ENCODE measurements around the gene NDE1.
"Not testable (repeated sequence)": the region's sequence is repeated elsewhere in the genome, so short reads cannot be mapped to it uniquely, and the experiment has no call there.

Gene NDE1

GRCh38 chr16:15650698-15651171, 690 bp downstream of the NDE1 start:
- DNase-seq (ENCODE audit: low spot score): peak; percentile 52

- no peak for DNase-seq (ENCODE audit: low spot score)
Observed at GRCh38 chr16:15652293-15653001, 2.4 kb downstream of the NDE1 start.

GRCh38 chr16:15653227-15653626, 3.2 kb downstream of the NDE1 start:
- peak; percentile 52 for DNase-seq (ENCODE audit: low spot score)

- no peak for DNase-seq (ENCODE audit: low spot score)
Observed at GRCh38 chr16:15654591-15654990, 4.5 kb downstream of the NDE1 start.

- DNase-seq (ENCODE audit: low spot score): not testable (repeated sequence)
Observed at GRCh38 chr16:15655561-15655960, 5.5 kb downstream of the NDE1 start.

- DNase-seq (ENCODE audit: low spot score): no peak
Observed at GRCh38 chr16:15658149-15658548, 8.1 kb downstream of the NDE1 start.

GRCh38 chr16:15658556-15658955, 8.5 kb downstream of the NDE1 start:
- no peak for DNase-seq (ENCODE audit: low spot score)

GRCh38 chr16:15660203-15660601, 10.2 kb downstream of the NDE1 start:
- DNase-seq (ENCODE audit: low spot score): no peak

- no peak for DNase-seq (ENCODE audit: low spot score)
Observed at GRCh38 chr16:15665107-15665506, 15.1 kb downstream of the NDE1 start.

GRCh38 chr16:15667091-15667742, 17.2 kb downstream of the NDE1 start:
- no peak for DNase-seq (ENCODE audit: low spot score)

- no peak for DNase-seq (ENCODE audit: low spot score)
Observed at GRCh38 chr16:15671530-15672117, 21.6 kb downstream of the NDE1 start.

- DNase-seq (ENCODE audit: low spot score): not testable (repeated sequence)
Observed at GRCh38 chr16:15672127-15672513, 22.1 kb downstream of the NDE1 start.

- no peak for DNase-seq (ENCODE audit: low spot score)
Observed at GRCh38 chr16:15672514-15673167, 22.6 kb downstream of the NDE1 start.

- no peak for DNase-seq (ENCODE audit: low spot score)
Observed at GRCh38 chr16:15674571-15674970, 24.5 kb downstream of the NDE1 start.

- no peak for DNase-seq (ENCODE audit: low spot score)
Observed at GRCh38 chr16:15676506-15676905, 26.5 kb downstream of the NDE1 start.

GRCh38 chr16:15677447-15677846, 27.4 kb downstream of the NDE1 start:
- no peak for DNase-seq (ENCODE audit: low spot score)

- DNase-seq (ENCODE audit: low spot score): peak; percentile 85
Observed at GRCh38 chr16:15682105-15682570, 32.1 kb downstream of the NDE1 start.

GRCh38 chr16:15686287-15686686, 36.2 kb downstream of the NDE1 start:
- no peak for DNase-seq (ENCODE audit: low spot score)

- no peak for DNase-seq (ENCODE audit: low spot score)
Observed at GRCh38 chr16:15689290-15689689, 39.2 kb downstream of the NDE1 start.

GRCh38 chr16:15690296-15690695, 40.3 kb downstream of the NDE1 start:
- DNase-seq (ENCODE audit: low spot score): no peak

- DNase-seq (ENCODE audit: low spot score): no peak
Observed at GRCh38 chr16:15691046-15691445, 41.0 kb downstream of the NDE1 start.

- DNase-seq (ENCODE audit: low spot score): not testable (repeated sequence)
Observed at GRCh38 chr16:15692508-15692907, 42.5 kb downstream of the NDE1 start.

- DNase-seq (ENCODE audit: low spot score): no peak
Observed at GRCh38 chr16:15694499-15694898, 44.5 kb downstream of the NDE1 start.
